ENCODE measurements around the gene ANXA2.

The ANXA2 gene

DNA sequence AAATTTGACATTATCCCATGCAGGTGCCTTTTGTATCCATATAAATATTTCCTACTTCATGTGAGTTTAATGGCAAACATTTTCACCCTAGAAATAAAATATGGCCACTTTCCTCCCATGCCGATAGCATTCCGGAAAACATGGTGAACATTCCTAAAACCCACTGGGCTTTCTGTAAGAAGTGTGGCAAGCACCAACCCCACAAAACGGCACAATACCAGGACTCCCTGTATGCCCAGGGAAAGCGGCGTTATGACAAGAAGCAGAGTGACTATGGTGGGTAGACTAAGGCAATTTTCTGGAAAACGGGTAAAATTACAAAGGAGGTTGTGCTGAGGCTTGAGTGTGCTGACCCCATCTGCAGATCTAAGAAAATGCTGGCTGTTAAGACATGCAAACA, 7.6 kb downstream of the ANXA2 start:
- DNase-seq (ENCODE audit: extremely low read depth in 1 of 2, low read depth in 1 of 2): no peak

DNA sequence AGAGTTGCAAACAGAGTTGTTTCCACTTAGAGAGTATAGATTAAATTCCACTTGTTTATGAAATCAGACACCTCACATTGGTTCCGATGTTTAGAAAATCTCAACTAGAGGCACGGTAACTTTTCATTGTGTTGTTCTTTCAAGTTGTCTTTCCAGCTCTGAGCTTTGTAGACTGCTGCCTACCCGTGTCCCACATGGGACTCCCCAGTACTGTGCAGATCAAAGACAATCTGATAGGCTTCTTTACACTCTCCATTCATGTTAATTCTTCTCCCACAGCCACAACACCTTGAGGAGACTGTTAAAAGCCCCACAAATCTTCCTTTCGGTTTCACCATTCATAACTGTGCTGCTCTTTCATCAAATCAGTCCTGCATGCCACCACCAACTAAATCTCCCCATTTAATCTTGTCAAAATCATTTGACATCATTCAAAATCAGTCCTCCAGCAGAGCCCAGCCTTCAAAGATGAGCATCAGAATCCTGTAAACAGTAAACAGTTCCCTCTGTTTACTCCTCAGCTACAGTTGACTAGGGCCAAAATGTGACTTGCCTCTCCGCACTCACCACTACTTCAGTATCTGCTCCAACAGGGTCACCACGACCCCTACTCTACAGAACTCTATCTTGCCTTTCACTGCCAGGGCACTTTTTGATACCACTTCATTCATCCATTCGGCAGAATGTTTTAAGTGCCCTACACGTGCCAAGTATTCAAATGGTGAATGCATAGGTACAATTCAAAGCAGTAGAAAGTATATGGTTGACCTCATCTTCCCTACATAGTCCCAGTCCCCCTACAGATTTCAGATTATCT, 8.3 kb downstream of the ANXA2 start:
- no peak for DNase-seq (ENCODE audit: extremely low read depth in 1 of 2, low read depth in 1 of 2)

DNA sequence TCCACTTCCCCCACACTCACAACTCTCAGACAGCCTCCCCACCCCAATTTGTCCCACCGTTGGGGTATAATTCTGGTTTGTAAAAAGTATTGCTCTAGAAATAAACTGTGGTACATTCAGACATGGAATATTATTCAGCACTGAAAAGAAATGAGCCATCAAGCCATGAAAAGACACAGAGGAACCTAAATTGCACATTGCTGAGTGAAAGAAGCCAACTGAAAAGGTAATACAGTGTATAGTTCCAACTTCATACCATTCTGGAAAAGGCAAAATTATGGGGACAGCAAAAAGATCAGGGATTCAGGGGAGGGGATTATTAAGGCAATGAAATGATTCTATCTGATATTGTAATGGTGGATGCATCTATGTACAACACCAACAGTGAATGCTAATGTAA, 10.5 kb downstream of the ANXA2 start:
- DNase-seq (ENCODE audit: extremely low read depth in 1 of 2, low read depth in 1 of 2): no peak

DNA sequence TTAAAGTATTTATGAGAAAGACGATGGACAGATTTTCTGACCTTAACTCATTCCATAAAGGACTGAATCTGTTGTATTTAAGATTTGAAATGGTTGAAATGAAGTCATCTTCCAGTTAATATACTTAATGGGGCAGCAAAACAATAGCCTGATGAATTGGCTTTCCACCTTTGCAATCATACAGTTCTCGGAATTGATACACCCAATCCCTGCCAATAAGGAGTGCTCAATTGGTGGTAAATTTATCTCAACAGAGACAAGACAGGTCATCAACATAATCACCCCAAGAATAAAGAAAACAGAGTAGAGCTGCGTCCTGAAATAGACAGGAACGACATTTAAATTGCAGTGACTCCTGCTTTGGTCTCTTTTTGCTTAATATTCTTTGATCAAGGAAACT, 11.2 kb downstream of the ANXA2 start:
- no peak for DNase-seq (ENCODE audit: extremely low read depth in 1 of 2, low read depth in 1 of 2)

GRCh38 chr15:60385620-60386552, 11.9 kb downstream of the ANXA2 start:
- DNase-seq (ENCODE audit: extremely low read depth in 1 of 2, low read depth in 1 of 2): no peak

DNA sequence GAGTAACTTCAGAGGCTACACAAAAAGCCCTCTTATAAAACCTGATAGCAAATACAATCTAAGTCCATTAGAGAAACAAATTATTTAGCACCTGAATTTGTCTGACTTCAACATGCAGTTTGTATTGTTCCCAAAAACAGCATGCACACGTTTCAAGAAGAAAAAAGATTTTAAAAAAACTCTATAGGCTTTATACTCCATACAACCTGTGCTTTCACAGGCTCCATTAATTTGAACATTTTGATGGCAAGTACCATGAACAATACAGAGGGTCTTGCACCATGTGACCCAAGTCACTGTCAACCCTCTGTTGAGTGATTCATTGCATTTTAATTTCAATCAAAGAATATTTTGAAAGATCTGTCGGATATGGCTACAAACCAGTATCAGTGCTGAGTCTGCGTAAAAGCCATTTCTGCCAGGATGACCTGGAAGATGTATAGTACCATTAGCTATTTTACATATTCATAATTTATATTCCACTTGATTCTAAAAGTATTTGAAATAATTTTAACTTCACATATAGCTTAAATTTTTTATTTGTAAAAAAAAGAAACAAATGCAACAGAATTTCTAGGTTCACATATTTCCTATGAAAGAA, 13.2 kb downstream of the ANXA2 start:
- DNase-seq (ENCODE audit: extremely low read depth in 1 of 2, low read depth in 1 of 2): no peak

DNA sequence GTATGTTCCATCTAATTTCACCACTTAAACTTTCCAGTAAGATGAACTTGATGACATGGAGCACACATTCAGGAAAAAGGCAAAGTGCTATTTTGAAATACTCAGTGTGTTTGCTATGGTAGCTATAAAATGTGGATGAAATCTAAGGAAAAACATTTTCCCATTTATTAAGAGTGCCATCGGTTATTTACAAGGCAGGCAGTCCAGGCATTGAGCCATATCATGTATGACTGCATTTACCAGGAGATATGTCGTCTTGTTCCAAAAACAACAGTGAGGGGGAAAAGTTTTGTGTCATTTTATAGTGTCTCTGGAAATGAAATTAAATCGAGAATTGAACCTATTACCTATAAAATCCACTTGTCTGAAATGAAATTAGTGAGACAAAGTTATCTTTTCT, 13.7 kb downstream of the ANXA2 start:
- DNase-seq (ENCODE audit: extremely low read depth in 1 of 2, low read depth in 1 of 2): no peak

DNA sequence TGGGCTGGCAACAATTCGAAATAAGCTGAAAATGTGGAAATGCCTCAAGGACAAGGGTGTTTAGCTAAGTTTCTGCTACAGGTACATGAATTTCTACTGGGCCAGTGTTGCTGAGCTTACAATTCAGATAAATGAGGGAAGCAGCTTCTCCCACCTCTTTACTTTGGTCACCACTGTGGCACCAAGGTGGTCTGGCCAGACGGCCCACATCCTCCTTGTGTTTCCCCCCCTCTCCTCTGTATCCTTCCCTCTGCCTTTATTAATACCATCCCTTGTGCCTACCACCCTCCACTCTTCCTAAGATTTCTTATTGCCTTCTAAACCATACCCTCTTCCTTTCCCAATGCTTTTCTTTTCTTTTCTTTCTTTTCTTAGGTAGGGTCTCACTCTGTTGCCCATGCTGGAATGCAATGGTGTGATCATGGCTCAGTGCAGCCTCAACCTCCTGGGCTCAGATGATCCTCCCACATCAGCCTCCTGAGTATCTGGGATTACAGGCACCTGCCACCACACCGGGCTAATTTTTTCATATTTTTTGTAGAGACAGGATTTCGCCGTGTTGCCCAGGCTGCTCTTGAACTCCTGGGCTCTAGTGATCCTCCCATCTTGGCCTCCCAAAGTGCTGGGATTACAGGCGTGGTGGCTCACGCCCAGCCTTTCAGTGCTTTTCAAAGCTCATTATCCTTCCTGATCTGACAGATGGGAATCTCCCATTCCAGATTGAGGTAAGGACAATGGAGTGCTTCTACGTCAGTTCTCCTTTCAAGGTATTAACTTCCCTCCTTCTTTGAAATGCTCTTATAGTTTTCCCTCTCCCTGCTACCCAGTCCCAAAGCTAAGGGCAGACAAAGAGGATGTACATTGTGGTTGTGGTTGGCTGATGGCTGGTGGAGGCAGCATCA, 14.8 kb downstream of the ANXA2 start:
- no peak for DNase-seq (ENCODE audit: extremely low read depth in 1 of 2, low read depth in 1 of 2)

GRCh38 chr15:60381148-60381788, 16.5 kb downstream of the ANXA2 start:
- no peak for DNase-seq (ENCODE audit: extremely low read depth in 1 of 2, low read depth in 1 of 2)

DNA sequence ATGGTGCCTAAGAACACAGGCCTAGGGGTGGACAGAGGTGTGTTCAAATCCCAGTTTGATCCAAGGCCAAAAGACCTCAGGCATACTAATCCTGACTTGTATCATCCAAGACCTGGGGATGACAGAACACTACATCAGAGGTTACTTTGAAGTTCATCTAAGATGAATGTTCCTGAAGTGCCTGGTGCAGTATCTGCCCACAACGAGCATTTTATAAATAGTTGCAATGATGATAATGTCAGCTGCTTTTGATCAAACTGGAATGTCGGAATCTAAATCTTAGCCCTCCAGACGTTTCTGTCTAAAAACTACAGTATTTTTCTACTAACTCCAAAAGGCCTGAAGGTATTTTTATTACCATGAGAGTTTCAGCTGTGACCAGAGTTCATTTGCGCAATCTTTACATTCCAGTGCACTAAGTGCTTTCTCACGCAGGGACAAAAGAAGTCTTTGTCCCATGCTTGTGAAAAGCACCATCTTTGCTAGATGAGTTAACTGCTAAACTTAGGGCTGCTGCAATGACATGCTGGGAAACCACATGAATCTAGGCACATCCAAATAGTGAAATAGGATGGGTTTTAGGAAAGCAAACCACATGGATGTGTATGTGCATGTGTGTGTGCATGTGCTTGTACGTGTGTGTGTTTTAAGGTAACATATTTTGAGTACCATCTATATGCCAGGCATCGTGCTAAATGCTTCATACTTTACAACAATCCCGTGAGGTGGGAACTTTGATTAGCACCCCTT, 18.1 kb downstream of the ANXA2 start:
- no peak for DNase-seq (ENCODE audit: extremely low read depth in 1 of 2, low read depth in 1 of 2)

DNA sequence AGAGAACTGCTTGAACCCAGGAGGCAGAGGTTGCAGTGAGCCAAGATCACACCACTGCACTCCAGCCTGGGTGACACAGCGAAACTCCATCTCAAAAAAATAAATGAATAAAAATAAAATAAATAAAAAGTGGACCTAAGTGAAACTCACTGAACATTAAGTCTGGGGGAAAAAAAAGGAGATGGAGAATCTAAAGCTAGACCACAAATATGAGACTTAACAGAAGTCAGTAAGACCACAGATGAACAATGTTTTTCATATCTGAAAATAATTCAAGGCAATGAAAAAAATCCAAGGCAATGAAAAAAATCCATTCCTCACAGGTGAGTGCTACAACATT, 18.6 kb downstream of the ANXA2 start:
- DNase-seq (ENCODE audit: extremely low read depth in 1 of 2, low read depth in 1 of 2): no peak

DNA sequence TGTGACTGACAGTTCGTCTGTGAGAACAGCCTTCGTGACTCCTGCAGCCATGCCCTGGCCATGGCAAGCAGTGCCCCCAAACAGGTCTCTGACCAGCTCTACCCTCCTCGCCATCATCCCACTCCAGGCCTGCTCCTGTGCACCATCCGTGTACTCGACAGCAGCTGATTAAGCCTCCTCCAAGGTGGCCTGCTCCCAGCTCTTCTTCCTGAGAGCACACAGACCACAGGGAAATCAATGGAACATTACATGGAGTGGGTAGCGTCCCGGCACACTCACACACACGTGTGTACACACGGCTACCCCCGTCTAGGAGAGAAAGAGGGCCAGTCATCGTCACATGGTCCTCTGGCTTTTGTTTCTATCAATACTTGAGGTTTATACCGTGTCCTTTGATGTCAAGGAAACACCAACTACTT, 21.1 kb downstream of the ANXA2 start:
- DNase-seq (ENCODE audit: extremely low read depth in 1 of 2, low read depth in 1 of 2): no peak

GRCh38 chr15:60375306-60375705, 22.5 kb downstream of the ANXA2 start:
- DNase-seq (ENCODE audit: extremely low read depth in 1 of 2, low read depth in 1 of 2): no peak

- no peak for DNase-seq (ENCODE audit: extremely low read depth in 1 of 2, low read depth in 1 of 2)
Measured at GRCh38 chr15:60374628-60375081, 23.1 kb downstream of the ANXA2 start.

DNA sequence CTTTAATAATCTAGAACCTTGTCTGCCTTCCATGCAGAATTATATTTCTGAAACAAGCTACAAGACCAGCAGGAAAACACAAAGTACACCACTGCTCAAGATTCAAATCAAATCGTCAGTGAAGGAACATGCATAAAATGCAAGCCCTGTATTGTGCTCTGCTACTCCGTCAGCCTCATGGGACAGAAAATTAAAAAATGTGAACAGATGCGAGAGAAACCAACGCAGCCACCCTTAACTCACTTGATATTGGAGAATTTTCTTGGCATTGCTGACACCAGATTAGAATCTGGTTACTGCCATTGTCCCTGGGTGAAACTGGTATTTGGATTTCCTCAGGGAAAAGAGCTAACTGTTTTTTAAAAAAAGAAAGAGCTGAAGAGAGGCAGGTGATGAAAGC, 23.6 kb downstream of the ANXA2 start:
- no peak for DNase-seq (ENCODE audit: extremely low read depth in 1 of 2, low read depth in 1 of 2)

DNA sequence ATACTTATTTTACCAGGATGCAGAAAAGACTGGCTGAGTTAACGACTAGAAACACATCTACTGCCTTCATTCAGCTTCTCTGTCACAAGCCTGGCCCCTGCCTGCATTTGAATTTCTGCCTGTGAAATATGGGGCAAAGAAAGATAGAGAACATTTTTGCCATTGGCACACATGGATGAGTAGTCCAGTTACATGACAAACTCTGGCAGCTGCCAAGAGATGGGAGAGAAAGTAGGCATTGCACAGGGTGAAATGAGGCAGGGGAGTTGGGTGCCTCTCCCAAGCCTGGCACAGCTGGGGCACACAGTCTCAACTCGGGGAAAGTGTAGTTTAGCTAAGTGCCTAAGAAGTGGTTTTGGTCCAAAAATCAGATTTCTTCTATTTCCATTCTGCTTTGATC, 24.0 kb downstream of the ANXA2 start:
- DNase-seq (ENCODE audit: extremely low read depth in 1 of 2, low read depth in 1 of 2): no peak

- no peak for DNase-seq (ENCODE audit: extremely low read depth in 1 of 2, low read depth in 1 of 2)
Measured at GRCh38 chr15:60373327-60373726, 24.5 kb downstream of the ANXA2 start.

GRCh38 chr15:60372756-60373155, 25.0 kb downstream of the ANXA2 start:
- DNase-seq (ENCODE audit: extremely low read depth in 1 of 2, low read depth in 1 of 2): no peak

- DNase-seq (ENCODE audit: extremely low read depth in 1 of 2, low read depth in 1 of 2): no peak
Measured at GRCh38 chr15:60372227-60372626, 25.6 kb downstream of the ANXA2 start.

Measured in activated CD8-positive, alpha-beta memory T cell treated with anti-CD3 and anti-CD28 coated beads for 1 hour (primary cell).